Thymus (tissue), 14 donors: ENCODE measurements around the gene HRNR. TPM values are rescaled to one million over a fixed set of nuclear protein-coding genes. Genes with fewer than 3 reads are reported as not detected.
"Not testable (repeated sequence)": the region's sequence is repeated elsewhere in the genome, so short reads cannot be mapped to it uniquely, and the experiment has no call there.

ENCODE experiments used
- DNase-seq, 9 donors: peaks; one replicate each; pipeline ENCODE4 v3.0.0-alpha.2; 2013; ENCODE audit warnings: low spot score in 9 of 9, low read depth in 6 of 9, missing footprints in 1 of 9
- H3K27ac ChIP-seq, 2 donors: one replicate each; pipeline ENCODE4 v1.5.1; 2013; ENCODE audit warnings: control low read depth in 1 of 2, low read depth in 1 of 2, low read length in 1 of 2, mild to moderate bottlenecking in 1 of 2, moderate library complexity in 1 of 2
- H3K27me3 ChIP-seq, 2 donors: one replicate each; pipeline ENCODE4 v1.5.1; 2013; ENCODE audit warnings: low read length in 1 of 2; ENCODE audit not compliant: control insufficient read depth in 2 of 2, insufficient read depth in 1 of 2
- H3K36me3 ChIP-seq, 2 donors: one replicate each; pipeline ENCODE4 v1.5.1; 2013; ENCODE audit warnings: low read length in 1 of 2, mild to moderate bottlenecking in 1 of 2, moderate library complexity in 1 of 2; ENCODE audit not compliant: control insufficient read depth in 2 of 2, insufficient read depth in 2 of 2
- H3K4me1 ChIP-seq, 2 donors: one replicate each; pipeline ENCODE4 v1.5.1; 2013; ENCODE audit warnings: low read length in 2 of 2; ENCODE audit not compliant: control insufficient read depth in 2 of 2, insufficient read depth in 2 of 2
- H3K4me3 ChIP-seq, 2 donors: one replicate each; pipeline ENCODE4 v1.5.1; 2013; ENCODE audit warnings: low read length in 2 of 2, control low read depth in 1 of 2, mild to moderate bottlenecking in 1 of 2
- H3K9me3 ChIP-seq, 2 donors: one replicate each; pipeline ENCODE4 v1.5.1; 2013; ENCODE audit warnings: low read length in 1 of 2, mild to moderate bottlenecking in 1 of 2; ENCODE audit not compliant: control insufficient read depth in 2 of 2, insufficient read depth in 1 of 2
- WGBS: extraction: QIAGEN DNeasy Blood & Tissue Kit; methylation state at CpG from one replicate; pipeline ENCODE4 v1.1.7; 2013; 5-methylcytosine and 5-hydroxymethylcytosine counted together
- long read RNA-seq, 10 donors: transcript quantifications; one replicate each; lab custom pipeline, GENCODE V29; 2026
- polyA plus RNA-seq: library from polyadenylated mRNA; stranded (reverse); fragments of 200-250 nt; gene quantifications from one replicate; pipeline ENCODE4 v1.2.3, GENCODE V29; 2013
- total RNA-seq: library from RNA; stranded (reverse); fragments of 120-200 nt; gene quantifications from one replicate; pipeline ENCODE4 v1.2.4, GENCODE V29; 2013
- donor health status: healthy.

Gene HRNR
- total RNA-seq (under 0.01 TPM), polyA plus RNA-seq (0.14 TPM)
- long read RNA-seq, donor 1 = 0 reads
- long read RNA-seq, donor 2 = 0 reads
- long read RNA-seq, donor 3 = 0 reads
- long read RNA-seq, donor 4 = 0 reads
- long read RNA-seq, donor 5 = 0 reads
- long read RNA-seq, donor 6 = 0 reads
- long read RNA-seq, donor 7 = 0 reads
- long read RNA-seq, donor 8 = 0 reads
- long read RNA-seq, donor 9 = 0 reads
- long read RNA-seq, donor 10 = 0 reads

GRCh38 chr1:152224093-152224492 lies at the start of gene HRNR:
TSS of gene HRNR (minus strand) at chr1:152224193. CDS start at chr1:152223253, 940 bp downstream.
- H3K36me3 ChIP-seq = no peaks in the 10 kb centered on the region
- H3K27me3 ChIP-seq = no peaks in the 10 kb centered on the region
- no peaks in the 10 kb centered on the region for H3K4me1 ChIP-seq
- H3K4me3 ChIP-seq = no peak within 1 kb of the TSS
- H3K9me3 ChIP-seq = peaks cover 2 to 11% of the 10 kb centered on the region in 2 donors
- 97% methylated on average over 2 of the region's 2 CpGs for WGBS
- H3K27ac ChIP-seq = no peak within 1 kb of the TSS
- DNase-seq = no peak

GRCh38 chr1:152256394-152256793 lies 32.4 kb upstream of the HRNR start:
- not testable (repeated sequence) for H3K4me1 ChIP-seq, H3K27me3 ChIP-seq, DNase-seq, H3K36me3 ChIP-seq, H3K4me3 ChIP-seq, H3K9me3 ChIP-seq, H3K27ac ChIP-seq
- 94% methylated on average over 21 of the region's 21 CpGs for WGBS

- Histone ChIP-seq H3K27me3 (no peaks in the 10 kb centered on the region), H3K36me3 (no peaks in the 10 kb centered on the region), H3K4me3 (no peak overlapping the region), H3K4me1 (no peaks in the 10 kb centered on the region), H3K9me3 (no peaks in the 10 kb centered on the region), H3K27ac (no peak overlapping the region)
- DNase-seq = no peak
- whole genome bisulfite sequencing = 96% methylated on average over 4 of the region's 4 CpGs
These were observed 28.2 kb upstream of the HRNR start for GRCh38 chr1:152252157-152252556.

- no peak for DNase-seq
- H3K4me1 ChIP-seq = no peaks in the 10 kb centered on the region
- H3K27me3 ChIP-seq = no peaks in the 10 kb centered on the region
- H3K9me3 ChIP-seq = no peaks in the 10 kb centered on the region
- no peak overlapping the region for H3K4me3 ChIP-seq
- H3K27ac ChIP-seq = no peak overlapping the region
- H3K36me3 ChIP-seq = no peaks in the 10 kb centered on the region
- WGBS = 48% methylated on average over 2 of the region's 2 CpGs
These were observed 27.4 kb upstream of the HRNR start for GRCh38 chr1:152251391-152251790.

- no peaks in the 10 kb centered on the region for H3K27me3 ChIP-seq
- no peaks in the 10 kb centered on the region for H3K9me3 ChIP-seq
- no peak overlapping the region for H3K4me3 ChIP-seq
- H3K4me1 ChIP-seq = no peaks in the 10 kb centered on the region
- 93% methylated on average over 1 of the region's 1 CpG for WGBS
- no peak for DNase-seq
- H3K27ac ChIP-seq = no peak overlapping the region
- H3K36me3 ChIP-seq = no peaks in the 10 kb centered on the region
These were observed 23.3 kb upstream of the HRNR start for GRCh38 chr1:152247316-152247715.

GRCh38 chr1:152244576-152245273 lies 20.7 kb upstream of the HRNR start:
- Histone ChIP-seq H3K4me1 (no peaks in the 10 kb centered on the region), H3K36me3 (no peaks in the 10 kb centered on the region), H3K27me3 (no peaks in the 10 kb centered on the region), H3K4me3 (no peak overlapping the region), H3K9me3 (no peaks in the 10 kb centered on the region), H3K27ac (no peak overlapping the region)
- WGBS = 95% methylated on average over 2 of the region's 2 CpGs
- DNase-seq = no peak

GRCh38 chr1:152237093-152237492 lies 13.1 kb upstream of the HRNR start:
- WGBS = 97% methylated on average over 1 of the region's 1 CpG
- Histone ChIP-seq H3K4me3 (no peak overlapping the region), H3K27ac (no peak overlapping the region), H3K27me3 (no peaks in the 10 kb centered on the region), H3K36me3 (no peaks in the 10 kb centered on the region), H3K9me3 (no peaks in the 10 kb centered on the region), H3K4me1 (no peaks in the 10 kb centered on the region)
- DNase-seq = no peak

- DNase-seq = no peak
- Histone ChIP-seq H3K36me3 (no peaks in the 10 kb centered on the region), H3K4me3 (no peak overlapping the region), H3K4me1 (no peaks in the 10 kb centered on the region), H3K9me3 (no peaks in the 10 kb centered on the region), H3K27me3 (no peaks in the 10 kb centered on the region), H3K27ac (no peak overlapping the region)
- WGBS = 92% methylated on average over 3 of the region's 3 CpGs
These were observed 4.8 kb upstream of the HRNR start for GRCh38 chr1:152228831-152229230.

- no peak for DNase-seq
- WGBS = 96% methylated on average over 1 of the region's 1 CpG
- Histone ChIP-seq H3K27ac (no peak overlapping the region), H3K9me3 (no peaks in the 10 kb centered on the region), H3K4me1 (no peaks in the 10 kb centered on the region), H3K36me3 (no peaks in the 10 kb centered on the region), H3K27me3 (no peaks in the 10 kb centered on the region), H3K4me3 (no peak overlapping the region)
These were observed 3.4 kb upstream of the HRNR start for GRCh38 chr1:152227310-152227928.
